ENCODE measurements around the gene THSD7A.

Gene THSD7A

GRCh38 chr7:11587048-11587447, 244.9 kb downstream of the THSD7A start:
- TF ChIP-seq POLR2AphosphoS5 (IDR thresholded peaks at IDR 0.05; ENCODE audit: low read depth, low read length) (no peak), TAF1 (IDR thresholded peaks at IDR 0.05; ENCODE audit: borderline replicate concordance, insufficient read depth, low read length) (no peak), SIN3A (IDR thresholded peaks at IDR 0.05; ENCODE audit: borderline replicate concordance, insufficient read depth, low read length) (no peak), REST (IDR thresholded peaks at IDR 0.05; ENCODE audit: insufficient read depth in 1 of 2, low read depth in 2 of 2, low read length in 2 of 2) (no peak), FOXP2 (optimal IDR thresholded peaks at IDR 0.05; ENCODE audit: borderline replicate concordance, extremely low read depth, extremely low read length, insufficient read depth) (no peak)

- no peak for TF ChIP-seq FOXP2 (optimal IDR thresholded peaks at IDR 0.05; ENCODE audit: borderline replicate concordance, extremely low read depth, extremely low read length, insufficient read depth)
- no peak for TF ChIP-seq POLR2AphosphoS5 (IDR thresholded peaks at IDR 0.05; ENCODE audit: low read depth, low read length)
- no peak for TF ChIP-seq TAF1 (IDR thresholded peaks at IDR 0.05; ENCODE audit: borderline replicate concordance, insufficient read depth, low read length)
- no peak for TF ChIP-seq REST (IDR thresholded peaks at IDR 0.05; ENCODE audit: insufficient read depth in 1 of 2, low read depth in 2 of 2, low read length in 2 of 2)
- TF ChIP-seq SIN3A (IDR thresholded peaks at IDR 0.05; ENCODE audit: borderline replicate concordance, insufficient read depth, low read length): no peak
Measured at GRCh38 chr7:11584406-11585031, 247.5 kb downstream of the THSD7A start.

GRCh38 chr7:11579141-11579540, 252.9 kb downstream of the THSD7A start:
- TF ChIP-seq POLR2AphosphoS5 (IDR thresholded peaks at IDR 0.05; ENCODE audit: low read depth, low read length) (no peak), TAF1 (IDR thresholded peaks at IDR 0.05; ENCODE audit: borderline replicate concordance, insufficient read depth, low read length) (no peak), FOXP2 (optimal IDR thresholded peaks at IDR 0.05; ENCODE audit: borderline replicate concordance, extremely low read depth, extremely low read length, insufficient read depth) (no peak), REST (IDR thresholded peaks at IDR 0.05; ENCODE audit: insufficient read depth in 1 of 2, low read depth in 2 of 2, low read length in 2 of 2) (no peak), SIN3A (IDR thresholded peaks at IDR 0.05; ENCODE audit: borderline replicate concordance, insufficient read depth, low read length) (no peak)

GRCh38 chr7:11576310-11576709, 255.7 kb downstream of the THSD7A start:
- TF ChIP-seq POLR2AphosphoS5 (IDR thresholded peaks at IDR 0.05; ENCODE audit: low read depth, low read length): no peak
- no peak for TF ChIP-seq SIN3A (IDR thresholded peaks at IDR 0.05; ENCODE audit: borderline replicate concordance, insufficient read depth, low read length)
- no peak for TF ChIP-seq REST (IDR thresholded peaks at IDR 0.05; ENCODE audit: insufficient read depth in 1 of 2, low read depth in 2 of 2, low read length in 2 of 2)
- TF ChIP-seq TAF1 (IDR thresholded peaks at IDR 0.05; ENCODE audit: borderline replicate concordance, insufficient read depth, low read length): no peak
- TF ChIP-seq FOXP2 (optimal IDR thresholded peaks at IDR 0.05; ENCODE audit: borderline replicate concordance, extremely low read depth, extremely low read length, insufficient read depth): no peak
